DND-41 (cell line): ENCODE measurements around the gene SELENOW.
"Not testable (repeated sequence)": the region's sequence is repeated elsewhere in the genome, so short reads cannot be mapped to it uniquely, and the experiment has no call there.

Source experiments
- ATAC-seq: fragments of 200-7000 bp; cut with Tn5 transposase; 3 replicates; pipeline ENCODE4 v1.9.1; 2021; ENCODE audit warnings: low read depth; ENCODE audit not compliant: insufficient read depth
- DNase-seq: peaks from one replicate; pipeline ENCODE4 v3.0.0-alpha.2; 2020
- H2AFZ ChIP-seq: 2 replicates; pipeline ENCODE4 v1.6.0; 2012; ENCODE audit warnings: low read depth, low read length
- H3K27ac ChIP-seq: 2 replicates; pipeline ENCODE4 v1.5.1; 2012; ENCODE audit warnings: low read length, inconsistent platforms
- H3K27me3 ChIP-seq: fragments of 200-600 bp; sonication (generic); 2 replicates; pipeline ENCODE4 v1.6.0; 2012; ENCODE audit warnings: low read length, mild to moderate bottlenecking, inconsistent platforms; ENCODE audit not compliant: insufficient read depth, poor library complexity
- H3K36me3 ChIP-seq: 2 replicates; pipeline ENCODE4 v1.5.1; 2012; ENCODE audit warnings: low read length, inconsistent platforms; ENCODE audit not compliant: insufficient read depth
- H3K4me1 ChIP-seq: 2 replicates; pipeline ENCODE4 v1.5.1; 2012; ENCODE audit warnings: mild to moderate bottlenecking, low read length; ENCODE audit not compliant: insufficient read depth
- H3K4me2 ChIP-seq: 2 replicates; pipeline ENCODE4 v1.6.0; 2012; ENCODE audit warnings: mild to moderate bottlenecking, moderate library complexity, low read length, inconsistent platforms; ENCODE audit not compliant: insufficient read depth
- H3K4me3 ChIP-seq, 2 experiments: fragments of 200-600 bp in 1 of 2; shearing (Covaris generic) in 1 of 2; 2 replicates each; pipeline ENCODE4 v1.5.1; 2012 to 2016; ENCODE audit warnings: inconsistent platforms in 2 of 2, low read length in 2 of 2, mild to moderate bottlenecking in 2 of 2, low read depth in 1 of 2, moderate library complexity in 1 of 2
- H3K79me2 ChIP-seq: 2 replicates; pipeline ENCODE4 v1.6.0; 2012; ENCODE audit warnings: low read length, inconsistent platforms; ENCODE audit not compliant: insufficient read depth
- H3K9ac ChIP-seq: 2 replicates; pipeline ENCODE4 v1.6.0; 2012; ENCODE audit warnings: low read depth, mild to moderate bottlenecking, inconsistent platforms, low read length, moderate library complexity
- H3K9me3 ChIP-seq: 2 replicates; pipeline ENCODE4 v1.5.1; 2012; ENCODE audit warnings: low read length, moderate library complexity, mild to moderate bottlenecking, inconsistent platforms; ENCODE audit not compliant: insufficient read depth, severe bottlenecking
- H4K20me1 ChIP-seq: 2 replicates; pipeline ENCODE4 v1.6.0; 2012; ENCODE audit warnings: low read length; ENCODE audit not compliant: insufficient read depth
- CTCF ChIP-seq: IDR thresholded peaks from 2 replicates; pipeline ENCODE4 v1.5.1; 2012; ENCODE audit warnings: borderline replicate concordance, low read length, moderate library complexity, mild to moderate bottlenecking; ENCODE audit not compliant: poor library complexity, severe bottlenecking; ENCODE audit errors: extremely low read depth
- EZH2 ChIP-seq: IDR thresholded peaks from 3 replicates; pipeline ENCODE4 v1.6.1; 2012; ENCODE audit warnings: borderline replicate concordance, low read depth, mild to moderate bottlenecking, moderate library complexity, low read length, inconsistent platforms; ENCODE audit not compliant: severe bottlenecking

Gene SELENOW

DNA sequence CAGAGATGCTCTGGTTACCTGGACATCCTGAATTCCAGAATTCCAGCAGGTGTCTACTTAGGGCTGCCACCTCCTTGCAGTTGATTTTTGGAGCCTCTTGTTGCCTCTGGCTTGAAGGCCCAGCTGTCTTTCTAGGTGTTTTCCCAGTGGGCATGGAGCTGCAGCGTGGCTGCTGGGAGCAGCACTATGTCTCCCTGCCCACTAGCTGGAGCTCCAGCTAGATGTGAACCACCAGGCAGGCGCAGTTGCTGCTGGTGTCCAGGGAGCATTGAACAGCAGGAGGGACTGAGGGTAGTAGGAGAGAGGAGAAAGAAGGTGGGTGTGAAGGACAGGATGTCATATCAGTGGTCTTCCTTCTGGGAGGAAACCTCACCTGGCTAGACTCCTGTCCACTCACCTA, 9.9 kb upstream of the SELENOW start:
- DNase-seq (no peak), ATAC-seq (no peak)
- no peaks in the 10 kb centered on the region; the same call in 1 of the 2 replicates for H4K20me1 ChIP-seq
- H3K9ac ChIP-seq = no peak overlapping the region
- no peaks in the 10 kb centered on the region for H3K4me1 ChIP-seq
- no peak overlapping the region for H2AFZ ChIP-seq
- H3K9me3 ChIP-seq = no peaks in the 10 kb centered on the region
- no peak overlapping the region for H3K4me2 ChIP-seq
- TF ChIP-seq CTCF (no peak), EZH2 (no peak)
- H3K4me3 ChIP-seq = no peak overlapping the region
- no peaks in the 10 kb centered on the region for H3K36me3 ChIP-seq
- no peaks in the 10 kb centered on the region for H3K79me2 ChIP-seq
- H3K27ac ChIP-seq = no peak overlapping the region
- peaks cover 4% of the 10 kb centered on the region for H3K27me3 ChIP-seq

- H2AFZ ChIP-seq = no peak overlapping the region
- TF ChIP-seq CTCF (no peak), EZH2 (no peak)
- H3K4me1 ChIP-seq = no peaks in the 10 kb centered on the region
- H3K9ac ChIP-seq = no peak overlapping the region
- DNase-seq (no peak), ATAC-seq (no peak)
- no peaks in the 10 kb centered on the region for H3K79me2 ChIP-seq
- no peak overlapping the region for H3K4me3 ChIP-seq
- no peaks in the 10 kb centered on the region for H3K9me3 ChIP-seq
- H3K27ac ChIP-seq = no peak overlapping the region
- H3K27me3 ChIP-seq = peaks cover 4% of the 10 kb centered on the region
- no peaks in the 10 kb centered on the region for H3K36me3 ChIP-seq
- H3K4me2 ChIP-seq = no peak overlapping the region
- H4K20me1 ChIP-seq = no peaks in the 10 kb centered on the region; the same call in 1 of the 2 replicates
These were observed 9.0 kb upstream of the SELENOW start for GRCh38 chr19:47769534-47769933.

GRCh38 chr19:47771291-47771690, 7.2 kb upstream of the SELENOW start:
- not testable (repeated sequence) for H4K20me1 ChIP-seq, H3K4me3 ChIP-seq, H3K9me3 ChIP-seq, H3K9ac ChIP-seq, H3K27ac ChIP-seq, H3K4me1 ChIP-seq, H3K36me3 ChIP-seq, ATAC-seq, DNase-seq, H3K79me2 ChIP-seq, H3K27me3 ChIP-seq, H3K4me2 ChIP-seq, H2AFZ ChIP-seq

DNA sequence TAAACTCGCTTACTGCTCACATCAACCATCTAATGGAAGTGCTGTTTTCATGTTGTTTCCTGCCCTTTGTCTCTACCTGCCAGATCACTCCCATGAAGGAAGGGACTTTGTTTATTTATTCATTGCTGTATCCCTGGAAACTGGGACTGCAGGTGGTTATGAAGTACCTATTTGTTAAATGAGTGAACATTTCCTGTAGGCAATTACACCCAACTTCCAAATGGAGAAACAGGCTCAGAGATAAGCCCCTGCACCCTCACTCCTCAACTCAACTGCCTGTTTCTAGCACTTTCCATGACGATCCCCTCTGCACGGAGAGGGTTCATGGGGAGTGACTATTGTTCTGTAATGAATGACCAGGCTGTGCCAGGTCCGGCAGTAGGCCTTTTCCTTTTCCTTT, 1.9 kb upstream of the SELENOW start:
- Histone ChIP-seq H3K79me2 (peaks cover 16% of the 10 kb centered on the region), H3K4me3 (no peak overlapping the region), H2AFZ (no peak overlapping the region), H3K36me3 (peaks cover 9% of the 10 kb centered on the region), H3K4me2 (no peak overlapping the region), H3K9me3 (no peaks in the 10 kb centered on the region), H3K27ac (no peak overlapping the region), H3K4me1 (peaks cover 26% of the 10 kb centered on the region), H3K27me3 (no peaks in the 10 kb centered on the region), H3K9ac (no peak overlapping the region), H4K20me1 (peaks cover 3% of the 10 kb centered on the region)
- ATAC-seq (no peak), DNase-seq (no peak)
- TF ChIP-seq CTCF = no peak
- TF ChIP-seq EZH2 = no peak

DNA sequence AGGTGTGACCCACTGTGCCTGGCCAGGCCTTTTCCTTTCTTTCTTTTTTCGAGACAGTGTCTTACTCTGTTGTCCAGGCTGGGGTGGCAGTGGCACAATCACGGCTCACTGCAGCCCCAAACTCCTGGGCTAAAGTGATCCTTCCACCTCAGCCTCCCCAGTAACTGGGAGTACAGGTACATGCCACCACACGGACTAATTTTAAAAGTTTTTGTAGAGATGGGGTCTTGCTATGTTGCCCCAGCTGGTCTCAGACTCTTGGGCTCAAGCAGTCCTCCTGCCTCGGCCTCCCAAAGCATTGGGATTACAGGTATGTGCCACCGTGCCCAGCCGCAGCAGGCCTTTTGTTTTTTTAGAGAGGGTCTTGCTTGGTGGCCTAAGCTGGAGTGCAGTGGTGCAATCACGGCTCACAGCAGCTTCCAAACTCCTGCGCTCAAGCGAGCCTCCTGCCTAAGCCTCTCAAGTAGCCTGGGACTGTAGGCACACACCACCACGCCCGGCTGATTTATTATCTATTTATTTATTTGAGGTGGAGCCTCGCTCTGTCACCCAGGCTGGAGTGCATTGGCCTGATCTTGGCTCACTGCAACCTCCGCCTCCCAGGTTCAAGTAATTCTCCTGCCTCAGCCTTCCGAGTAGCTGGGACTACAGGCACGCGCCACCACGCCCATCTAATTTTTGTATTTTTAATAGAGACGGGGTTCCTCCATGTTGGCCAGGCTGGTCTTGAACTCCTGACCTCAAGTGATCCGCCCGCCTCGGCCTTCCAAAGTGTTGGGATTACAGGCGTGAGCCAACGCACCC, 1.1 kb upstream of the SELENOW start:
- not testable (repeated sequence) for ATAC-seq
- peak overlapping the region; percentile 100 for H2AFZ ChIP-seq

More for the DNA sequence above, 1.1 kb upstream of the SELENOW start:
- peak overlapping the region; percentile 67 to 85; a peak in 3 of 4 replicates for H3K4me3 ChIP-seq
- H3K27ac ChIP-seq = peak overlapping the region; percentile 89
- not testable (repeated sequence) for DNase-seq, H3K9me3 ChIP-seq, H4K20me1 ChIP-seq, H3K27me3 ChIP-seq
- H3K36me3 ChIP-seq = peaks cover 12% of the 10 kb centered on the region
- peaks cover 16% of the 10 kb centered on the region for H3K79me2 ChIP-seq
- H3K4me2 ChIP-seq = peak overlapping the region; percentile 88
- H3K4me1 ChIP-seq = peaks cover 26% of the 10 kb centered on the region
- H3K9ac ChIP-seq = peak overlapping the region; percentile 70
